ENCODE measurements around the gene ABCC9.

The ABCC9 gene

GRCh38 chr12:21940549-21941505, at the start of gene ABCC9:
ABCC9 (minus strand) TSS chr12:21941426; CDS start chr12:21936674, 4,752 bp downstream.
- in situ Hi-C loops (cut with MboI; ENCODE audit: low sequenced_read_pairs): no loop called here

GRCh38 chr12:21989819-21990412, 48.7 kb upstream of the ABCC9 start:
- in situ Hi-C loops (cut with MboI; ENCODE audit: low sequenced_read_pairs): no loop called here

- in situ Hi-C loops (cut with MboI; ENCODE audit: low sequenced_read_pairs): no loop called here
These were observed 47.4 kb upstream of the ABCC9 start for GRCh38 chr12:21988619-21989018.

GRCh38 chr12:21987755-21988154, 46.5 kb upstream of the ABCC9 start:
- in situ Hi-C loops (cut with MboI; ENCODE audit: low sequenced_read_pairs): no loop called here

GRCh38 chr12:21985155-21985554, 43.9 kb upstream of the ABCC9 start:
- in situ Hi-C loops (cut with MboI; ENCODE audit: low sequenced_read_pairs): no loop called here

- in situ Hi-C loops (cut with MboI; ENCODE audit: low sequenced_read_pairs): no loop called here
These were observed 43.1 kb upstream of the ABCC9 start for GRCh38 chr12:21984375-21984774.

- in situ Hi-C loops (cut with MboI; ENCODE audit: low sequenced_read_pairs): no loop called here
These were observed 41.9 kb upstream of the ABCC9 start for GRCh38 chr12:21983095-21983494.

- in situ Hi-C loops (cut with MboI; ENCODE audit: low sequenced_read_pairs): no loop called here
These were observed 39.3 kb upstream of the ABCC9 start for GRCh38 chr12:21980544-21980943.

- in situ Hi-C loops (cut with MboI; ENCODE audit: low sequenced_read_pairs): no loop called here
These were observed 34.1 kb upstream of the ABCC9 start for GRCh38 chr12:21975293-21975692.

GRCh38 chr12:21973221-21973620, 32.0 kb upstream of the ABCC9 start:
- in situ Hi-C loops (cut with MboI; ENCODE audit: low sequenced_read_pairs): no loop called here

GRCh38 chr12:21972055-21972454, 30.8 kb upstream of the ABCC9 start:
- in situ Hi-C loops (cut with MboI; ENCODE audit: low sequenced_read_pairs): no loop called here

- in situ Hi-C loops (cut with MboI; ENCODE audit: low sequenced_read_pairs): no loop called here
These were observed 30.1 kb upstream of the ABCC9 start for GRCh38 chr12:21971344-21971743.

GRCh38 chr12:21962821-21963220, 21.6 kb upstream of the ABCC9 start:
- in situ Hi-C loops (cut with MboI; ENCODE audit: low sequenced_read_pairs): no loop called here

GRCh38 chr12:21962236-21962635, 21.0 kb upstream of the ABCC9 start:
- in situ Hi-C loops (cut with MboI; ENCODE audit: low sequenced_read_pairs): no loop called here

GRCh38 chr12:21950649-21951048, 9.4 kb upstream of the ABCC9 start:
- in situ Hi-C loops (cut with MboI; ENCODE audit: low sequenced_read_pairs): no loop called here

- in situ Hi-C loops (cut with MboI; ENCODE audit: low sequenced_read_pairs): no loop called here
These were observed 7.8 kb upstream of the ABCC9 start for GRCh38 chr12:21949036-21949435.

- in situ Hi-C loops (cut with MboI; ENCODE audit: low sequenced_read_pairs): no loop called here
These were observed 5.8 kb upstream of the ABCC9 start for GRCh38 chr12:21946983-21947382.

- in situ Hi-C loops (cut with MboI; ENCODE audit: low sequenced_read_pairs): no loop called here
These were observed 3.8 kb upstream of the ABCC9 start for GRCh38 chr12:21945002-21945401.

GRCh38 chr12:21942377-21942703, 1.1 kb upstream of the ABCC9 start:
- in situ Hi-C loops (cut with MboI; ENCODE audit: low sequenced_read_pairs): no loop called here

- in situ Hi-C loops (cut with MboI; ENCODE audit: low sequenced_read_pairs): no loop called here
These were observed 515 bp upstream of the ABCC9 start for GRCh38 chr12:21941506-21942376.

GRCh38 chr12:21939435-21939834, 1.8 kb downstream of the ABCC9 start:
- in situ Hi-C loops (cut with MboI; ENCODE audit: low sequenced_read_pairs): no loop called here
